ENCODE results near the gene PHLDA3. TPM values are rescaled to one million over a fixed set of nuclear protein-coding genes. Genes with fewer than 3 reads are reported as not detected.
A peak's percentile ranks its signal among the peaks of the same experiment; 100 is the strongest.

Gene PHLDA3
- total and polyA plus RNA-seq, 4 donors, result 0.36 to 2.2 (median 1.0) TPM

- no peaks in the 10 kb centered on the region for H3K9me3 ChIP-seq (ENCODE audit: control insufficient read depth in 4 of 4, low read length in 3 of 4)
- H3K4me3 ChIP-seq (ENCODE audit: low read depth in 1 of 3, low read length in 3 of 3), result no peak overlapping the region
- H3K4me1 ChIP-seq (ENCODE audit: control insufficient read depth in 4 of 4, insufficient read depth in 4 of 4, low read length in 3 of 4), result peaks cover 35 to 90% (median 82%) of the 10 kb centered on the region in 4 donors
- no peaks in the 10 kb centered on the region for H3K36me3 ChIP-seq (ENCODE audit: control insufficient read depth in 4 of 4, insufficient read depth in 3 of 4, low read depth in 1 of 4, low read length in 3 of 4)
- TF ChIP-seq HNF4G (IDR thresholded peaks at IDR 0.05), result no peak
- TF ChIP-seq RAD21 (IDR thresholded peaks at IDR 0.05), result no peak
- no peak for TF ChIP-seq ZBTB33 (IDR thresholded peaks at IDR 0.05)
- no peak for TF ChIP-seq FOXA1 (IDR thresholded peaks at IDR 0.05)
- no peak for TF ChIP-seq HNF4A (conservative IDR thresholded peaks at IDR 0.05)
- no peak for TF ChIP-seq REST (IDR thresholded peaks at IDR 0.05)
- no peak for TF ChIP-seq EGR1 (IDR thresholded peaks at IDR 0.05; ENCODE audit: low read depth in 2 of 2)
- TF ChIP-seq CTCF (IDR thresholded peaks at IDR 0.05; ENCODE audit: low read depth, low read length, missing input control), result no peak
- TF ChIP-seq YY1 (IDR thresholded peaks at IDR 0.05), result no peak
- no peak for TF ChIP-seq GABPA (IDR thresholded peaks at IDR 0.05 in 1 of 2, conservative IDR thresholded peaks at IDR 0.05 in 1 of 2)
- no peak for TF ChIP-seq RXRA (IDR thresholded peaks at IDR 0.05)
- no peak for TF ChIP-seq FOXA2 (IDR thresholded peaks at IDR 0.05)
- TF ChIP-seq ATF3 (IDR thresholded peaks at IDR 0.05), result no peak
- no peak for TF ChIP-seq JUND (IDR thresholded peaks at IDR 0.05)
- no peak for TF ChIP-seq NR2F2 (IDR thresholded peaks at IDR 0.05)
- TF ChIP-seq SP1 (IDR thresholded peaks at IDR 0.05), result no peak
- no peak for TF ChIP-seq TAF1 (conservative IDR thresholded peaks at IDR 0.05)
- no peak for TF ChIP-seq MAX (IDR thresholded peaks at IDR 0.05)
- no peaks in the 10 kb centered on the region for H3K27me3 ChIP-seq (ENCODE audit: control insufficient read depth in 4 of 4, insufficient read depth in 4 of 4, low read length in 3 of 4)
- WGBS, result 39% methylated on average over 13 of the region's 13 CpGs
- H3K27ac ChIP-seq (ENCODE audit: low read depth in 1 of 2, low read length in 2 of 2), result peak overlapping the region; percentile 80 to 93
- no peak for DNase-seq (ENCODE audit: low spot score)
- H3K9ac ChIP-seq (ENCODE audit: low read depth in 1 of 2, low read length in 2 of 2), result peak overlapping the region in 1 of 2 donors; percentile 42
These were observed 34.6 kb upstream of the PHLDA3 start for GRCh38 chr1:201503397-201504176.
